Measurements from ENCODE around the gene CNOT1.

GRCh38 chr16:58620396-58620795, 9.2 kb downstream of the CNOT1 start:
- TF ChIP-seq CTCF (optimal IDR thresholded peaks at IDR 0.05 in 1 of 3, IDR thresholded peaks at IDR 0.05 in 1 of 3, conservative IDR thresholded peaks at IDR 0.05 in 1 of 3; ENCODE audit: extremely low read depth in 1 of 3, insufficient read depth in 2 of 3, low read length in 3 of 3) (no peak), EZH2 (IDR thresholded peaks at IDR 0.05; ENCODE audit: low read length) (no peak)

Data from keratinocyte (primary cell).